ENCODE measurements around the gene KLLN.
"Not testable (repeated sequence)": the region's sequence is repeated elsewhere in the genome, so short reads cannot be mapped to it uniquely, and the experiment has no call there.

The KLLN gene

GRCh38 chr10:87865241-87865881, 2.0 kb upstream of the KLLN start:
- TF ChIP-seq CTCF (IDR thresholded peaks at IDR 0.05; ENCODE audit: borderline replicate concordance, control extremely low read depth, extremely low read depth, insufficient read depth, missing control alignments), result no peak
- in situ Hi-C loops (cut with MboI; ENCODE audit: low sequenced_read_pairs, unreplicated experiment), result loop anchor here (10.0 to 25.0 kb wide), 3 partner anchors 199 to 397 kb away; no protein-coding TSS in a partner anchor
- no peak for DNase-seq (ENCODE audit: low spot score)

GRCh38 chr10:87864496-87865059, 1.2 kb upstream of the KLLN start:
- no peak for TF ChIP-seq CTCF (IDR thresholded peaks at IDR 0.05; ENCODE audit: borderline replicate concordance, control extremely low read depth, extremely low read depth, insufficient read depth, missing control alignments)
- in situ Hi-C loops (cut with MboI; ENCODE audit: low sequenced_read_pairs, unreplicated experiment), result loop anchor here (5.0 to 25.0 kb wide), 4 partner anchors 200 to 523 kb away; no protein-coding TSS in a partner anchor
- no peak for DNase-seq (ENCODE audit: low spot score)

- in situ Hi-C loops (cut with MboI; ENCODE audit: low sequenced_read_pairs, unreplicated experiment), result loop anchor here (5.0 to 25.0 kb wide), 4 partner anchors 201 to 523 kb away; no protein-coding TSS in a partner anchor
- not testable (repeated sequence) for DNase-seq (ENCODE audit: low spot score)
Measured at GRCh38 chr10:87863951-87864495, 690 bp upstream of the KLLN start.

- no peak for TF ChIP-seq CTCF (IDR thresholded peaks at IDR 0.05; ENCODE audit: borderline replicate concordance, control extremely low read depth, extremely low read depth, insufficient read depth, missing control alignments)
- in situ Hi-C loops (cut with MboI; ENCODE audit: low sequenced_read_pairs, unreplicated experiment), result loop anchor here (5.0 to 25.0 kb wide), 4 partner anchors 202 to 525 kb away; no protein-coding TSS in a partner anchor
- DNase-seq (ENCODE audit: low spot score), result no peak
Measured at GRCh38 chr10:87862679-87863052, 667 bp downstream of the KLLN start.

- in situ Hi-C loops (cut with MboI; ENCODE audit: low sequenced_read_pairs, unreplicated experiment), result loop anchor here (5.0 to 25.0 kb wide), 4 partner anchors 203 to 525 kb away; no protein-coding TSS in a partner anchor
- no peak for TF ChIP-seq CTCF (IDR thresholded peaks at IDR 0.05; ENCODE audit: borderline replicate concordance, control extremely low read depth, extremely low read depth, insufficient read depth, missing control alignments)
- DNase-seq (ENCODE audit: low spot score), result peak; percentile 91
Measured at GRCh38 chr10:87861953-87862678, 1.2 kb downstream of the KLLN start.

- TF ChIP-seq CTCF (IDR thresholded peaks at IDR 0.05; ENCODE audit: borderline replicate concordance, control extremely low read depth, extremely low read depth, insufficient read depth, missing control alignments), result peak; percentile 29
- in situ Hi-C loops (cut with MboI; ENCODE audit: low sequenced_read_pairs, unreplicated experiment), result loop anchor here (5.0 to 25.0 kb wide), 4 partner anchors 203 to 526 kb away; no protein-coding TSS in a partner anchor
Measured at GRCh38 chr10:87861566-87861952, 1.8 kb downstream of the KLLN start.

More at GRCh38 chr10:87861566-87861952, 1.8 kb downstream of the KLLN start:
- DNase-seq (ENCODE audit: low spot score), result peak; percentile 60

Measured in GM13976 (cell line).